Stimulated activated CD4-positive, alpha-beta T cell treated with anti-CD3 and anti-CD28 coated beads, Interleukin-4, amount 100 ng/mL, for 24 hours (primary cell): ENCODE results near the gene C1QB.

Source experiments
- DNase-seq: peaks from one replicate; pipeline ENCODE4 v3.0.0-alpha.2; 2020

Gene C1QB

GRCh38 chr1:22652881-22653316 is at the start of gene C1QB:
TSS of gene C1QB (plus strand) at chr1:22653236. CDS start at chr1:22659463, 6,227 bp downstream.
- DNase-seq, result no peak

- DNase-seq, result no peak
Measured at GRCh38 chr1:22606161-22606560, 46.9 kb upstream of the C1QB start.

- DNase-seq, result no peak
Measured at GRCh38 chr1:22607154-22607553, 45.9 kb upstream of the C1QB start.

GRCh38 chr1:22608361-22608760 is 44.7 kb upstream of the C1QB start:
- no peak for DNase-seq

GRCh38 chr1:22609291-22609690 is 43.7 kb upstream of the C1QB start:
- DNase-seq, result no peak

GRCh38 chr1:22611530-22611947 is 41.5 kb upstream of the C1QB start:
- DNase-seq, result peak; percentile 20

GRCh38 chr1:22612671-22613571 is 40.1 kb upstream of the C1QB start:
- DNase-seq, result no peak

GRCh38 chr1:22613572-22613918 is 39.5 kb upstream of the C1QB start:
- DNase-seq, result no peak

GRCh38 chr1:22613951-22614350 is 39.1 kb upstream of the C1QB start:
- DNase-seq, result no peak

GRCh38 chr1:22615886-22616285 is 37.1 kb upstream of the C1QB start:
- no peak for DNase-seq

- no peak for DNase-seq
Measured at GRCh38 chr1:22616571-22616970, 36.5 kb upstream of the C1QB start.

- DNase-seq, result no peak
Measured at GRCh38 chr1:22618056-22618455, 35.0 kb upstream of the C1QB start.

GRCh38 chr1:22619252-22619651 is 33.8 kb upstream of the C1QB start:
- no peak for DNase-seq

- no peak for DNase-seq
Measured at GRCh38 chr1:22619798-22620197, 33.2 kb upstream of the C1QB start.

GRCh38 chr1:22621761-22622160 is 31.3 kb upstream of the C1QB start:
- no peak for DNase-seq

GRCh38 chr1:22625262-22625925 is 27.6 kb upstream of the C1QB start:
- no peak for DNase-seq

GRCh38 chr1:22626237-22627157 is 26.5 kb upstream of the C1QB start:
- no peak for DNase-seq

GRCh38 chr1:22627331-22627730 is 25.7 kb upstream of the C1QB start:
- no peak for DNase-seq

GRCh38 chr1:22628698-22629444 is 24.2 kb upstream of the C1QB start:
- DNase-seq, result no peak

GRCh38 chr1:22629886-22630285 is 23.1 kb upstream of the C1QB start:
- no peak for DNase-seq

GRCh38 chr1:22633697-22634463 is 19.2 kb upstream of the C1QB start:
- DNase-seq, result no peak

- no peak for DNase-seq
Measured at GRCh38 chr1:22635436-22635835, 17.6 kb upstream of the C1QB start.
